Neuronal stem cell (in vitro differentiated cells): Measurements from ENCODE around the gene ST6GALNAC3.

Experiments used
- DNase-seq: peaks from one replicate; pipeline ENCODE4 v3.0.0-alpha.2; 2013; ENCODE audit warnings: low spot score
- H2AFZ ChIP-seq: one replicate; pipeline ENCODE4 v1.6.1; 2013; ENCODE audit warnings: mild to moderate bottlenecking, low read length, inconsistent platforms
- H2AK5ac ChIP-seq: 2 replicates; pipeline ENCODE4 v1.6.1; 2013; ENCODE audit warnings: low read depth, mild to moderate bottlenecking, inconsistent platforms, low read length, moderate library complexity, mixed read lengths
- H2BK120ac ChIP-seq: 2 replicates; pipeline ENCODE4 v1.6.1; 2013; ENCODE audit warnings: low read depth, mild to moderate bottlenecking, inconsistent platforms, low read length, moderate library complexity, mixed read lengths
- H2BK12ac ChIP-seq: one replicate; pipeline ENCODE4 v1.6.1; 2013; ENCODE audit warnings: low read length, inconsistent platforms
- H2BK15ac ChIP-seq: 2 replicates; pipeline ENCODE4 v1.6.1; 2013; ENCODE audit warnings: mild to moderate bottlenecking, low read length, inconsistent platforms, mixed read lengths
- H2BK5ac ChIP-seq: one replicate; pipeline ENCODE4 v1.6.1; 2013; ENCODE audit warnings: inconsistent platforms, mild to moderate bottlenecking, low read length, moderate library complexity
- H3K14ac ChIP-seq: one replicate; pipeline ENCODE4 v1.6.1; 2013; ENCODE audit warnings: low read length, inconsistent platforms
- H3K18ac ChIP-seq: 2 replicates; pipeline ENCODE4 v1.6.1; 2013; ENCODE audit warnings: low read length, inconsistent platforms
- H3K23ac ChIP-seq: 2 replicates; pipeline ENCODE4 v1.6.1; 2013; ENCODE audit warnings: low read depth, mild to moderate bottlenecking, mixed read lengths, low read length, inconsistent platforms; ENCODE audit not compliant: poor library complexity
- H3K27ac ChIP-seq: replicated peaks from 3 replicates; pipeline ENCODE4 v1.5.1; 2013; ENCODE audit warnings: low read length, inconsistent platforms
- H3K27me3 ChIP-seq, 3 experiments: 2 replicates each; pipeline ENCODE4 v1.6.1; 2013; ENCODE audit warnings: low read length in 3 of 3, mild to moderate bottlenecking in 2 of 3, inconsistent platforms in 1 of 3, low read depth in 1 of 3, mixed read lengths in 1 of 3, moderate library complexity in 1 of 3; ENCODE audit not compliant: control insufficient read depth in 3 of 3, insufficient read depth in 3 of 3
- H3K36me3 ChIP-seq, 2 donors: replicated peaks in 1 of 2; 2 replicates each; pipeline ENCODE4 v1.6.1; 2013; ENCODE audit warnings: low read length in 2 of 2; ENCODE audit not compliant: control insufficient read depth in 2 of 2, insufficient read depth in 2 of 2
- H3K4ac ChIP-seq: 2 replicates; pipeline ENCODE4 v1.6.1; 2013; ENCODE audit warnings: inconsistent platforms, mild to moderate bottlenecking, low read length, moderate library complexity
- H3K4me1 ChIP-seq, 2 donors: 1 replicate in 1 of 2; 2 replicates in 1 of 2; pipeline ENCODE4 v1.6.1; 2013; ENCODE audit warnings: low read length in 2 of 2, low read depth in 1 of 2; ENCODE audit not compliant: control insufficient read depth in 2 of 2, insufficient read depth in 1 of 2
- H3K4me2 ChIP-seq: one replicate; pipeline ENCODE4 v1.6.1; 2013; ENCODE audit warnings: mild to moderate bottlenecking, low read length, inconsistent platforms; ENCODE audit not compliant: insufficient read depth, poor library complexity, severe bottlenecking
- H3K4me3 ChIP-seq, 2 donors: 2 replicates each; pipeline ENCODE4 v1.5.1; 2013; ENCODE audit warnings: low read length in 2 of 2, mild to moderate bottlenecking in 2 of 2, inconsistent platforms in 1 of 2, moderate library complexity in 1 of 2
- H3K79me1 ChIP-seq: one replicate; pipeline ENCODE4 v1.6.1; 2013; ENCODE audit warnings: low read depth, mild to moderate bottlenecking, inconsistent platforms, low read length, moderate library complexity
- H3K9ac ChIP-seq: one replicate; pipeline ENCODE4 v1.6.1; 2013; ENCODE audit warnings: mild to moderate bottlenecking, low read depth, low read length, inconsistent platforms; ENCODE audit not compliant: poor library complexity
- H3K9me3 ChIP-seq, 2 donors: replicated peaks in 1 of 2; 2 replicates each; pipeline versions ENCODE3 to v1.6.1; 2013; ENCODE audit warnings: low read length in 2 of 2, mild to moderate bottlenecking in 2 of 2, inconsistent platforms in 1 of 2, low read depth in 1 of 2, mixed read lengths in 1 of 2, moderate library complexity in 1 of 2; ENCODE audit not compliant: control insufficient read depth in 2 of 2, insufficient read depth in 1 of 2
- H4K8ac ChIP-seq: one replicate; pipeline ENCODE4 v1.6.1; 2013; ENCODE audit warnings: low read depth, mild to moderate bottlenecking, inconsistent platforms, low read length, moderate library complexity
- H4K91ac ChIP-seq: one replicate; pipeline ENCODE4 v1.6.1; 2013; ENCODE audit warnings: low read length, low read depth, mild to moderate bottlenecking, inconsistent platforms; ENCODE audit not compliant: poor library complexity
- WGBS, 2 donors: extraction: QIAGEN DNeasy Blood & Tissue Kit; methylation state at CpG; one replicate each; pipeline ENCODE4 v1.1.7; 2013; ENCODE audit warnings: missing lambda C conversion rate in 2 of 2, mixed read lengths in 1 of 2; ENCODE audit not compliant: insufficient read length in 2 of 2, insufficient replicate concordance in 1 of 2; ENCODE audit errors: extremely low coverage in 2 of 2; 5-methylcytosine and 5-hydroxymethylcytosine counted together

Gene ST6GALNAC3

DNA sequence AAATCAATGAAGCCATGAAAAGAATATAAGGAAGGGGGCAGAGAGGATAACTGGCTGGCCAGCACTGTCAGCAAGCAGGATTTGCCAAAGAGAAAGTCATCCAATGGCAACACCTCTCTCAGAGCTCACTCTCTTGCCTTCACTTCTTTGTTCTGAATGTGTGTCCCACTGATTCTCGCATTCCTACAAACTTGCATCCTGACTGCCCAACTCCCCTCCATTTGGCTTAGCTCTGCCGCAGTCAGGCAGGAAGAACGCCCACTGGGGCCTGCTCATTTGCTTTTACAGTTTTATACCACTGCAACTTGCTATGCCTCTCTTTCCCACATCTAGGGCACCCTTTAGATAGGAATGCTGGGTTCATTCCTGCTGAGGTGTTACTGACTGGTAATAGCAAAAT is 428.6 kb downstream of the ST6GALNAC3 start:
- Histone ChIP-seq H3K9me3 (no peaks in the 10 kb centered on the region), H4K91ac (no peak overlapping the region), H3K27me3 (no peaks in the 10 kb centered on the region), H3K4me3 (no peak overlapping the region), H2BK15ac (no peak overlapping the region), H3K4ac (no peak overlapping the region), H3K79me1 (no peaks in the 10 kb centered on the region), H2AFZ (peak overlapping the region; percentile 13), H4K8ac (no peak overlapping the region), H3K9ac (no peak overlapping the region), H3K27ac (peak overlapping the region; percentile 53), H2BK5ac (no peak overlapping the region), H2BK12ac (no peak overlapping the region), H3K18ac (no peak overlapping the region), H3K4me2 (no peak overlapping the region), H3K4me1 (peaks cover 12 to 24% of the 10 kb centered on the region in 2 donors), H3K36me3 (no peaks in the 10 kb centered on the region), H2BK120ac (no peak overlapping the region), H3K23ac (no peak overlapping the region), H3K14ac (no peak overlapping the region), H2AK5ac (no peak overlapping the region)
- WGBS, 2 donors: no CpG with 5 or more reads among the region's 3 CpGs
- peak; percentile 36 for DNase-seq

DNA sequence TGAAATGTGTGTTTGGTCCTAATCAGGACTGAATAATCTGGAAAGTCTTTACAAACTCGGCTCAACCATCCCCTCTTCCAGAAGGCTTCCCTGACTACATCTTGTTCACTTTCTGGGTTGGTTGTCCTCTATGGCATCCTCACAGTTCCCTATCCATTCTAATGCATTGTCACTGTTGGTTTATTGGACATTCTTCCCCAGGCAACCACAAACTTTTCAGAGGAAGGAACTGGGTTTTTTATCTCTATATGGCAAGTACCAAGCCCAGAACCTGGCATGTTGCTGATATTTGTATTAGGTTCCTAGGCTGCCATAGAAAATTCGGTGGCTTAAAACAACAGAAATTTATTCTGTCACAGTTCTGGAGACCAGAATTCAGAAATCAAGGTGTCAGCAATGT is 429.2 kb downstream of the ST6GALNAC3 start:
- Histone ChIP-seq H3K27me3 (no peaks in the 10 kb centered on the region), H3K14ac (no peak overlapping the region), H3K23ac (no peak overlapping the region), H3K4me1 (peaks cover 12 to 24% of the 10 kb centered on the region in 2 donors), H2BK15ac (no peak overlapping the region), H3K36me3 (no peaks in the 10 kb centered on the region), H3K4me3 (no peak overlapping the region), H2BK5ac (no peak overlapping the region), H3K27ac (peak overlapping the region; percentile 53), H2BK120ac (no peak overlapping the region), H3K4ac (no peak overlapping the region), H2AFZ (no peak overlapping the region), H3K9me3 (no peaks in the 10 kb centered on the region), H4K8ac (no peak overlapping the region), H3K9ac (no peak overlapping the region), H3K18ac (no peak overlapping the region), H3K79me1 (no peaks in the 10 kb centered on the region), H3K4me2 (no peak overlapping the region), H2AK5ac (no peak overlapping the region), H2BK12ac (no peak overlapping the region), H4K91ac (no peak overlapping the region)
- no CpG with 5 or more reads among the region's 2 CpGs for WGBS, 2 donors
- DNase-seq: no peak

DNA sequence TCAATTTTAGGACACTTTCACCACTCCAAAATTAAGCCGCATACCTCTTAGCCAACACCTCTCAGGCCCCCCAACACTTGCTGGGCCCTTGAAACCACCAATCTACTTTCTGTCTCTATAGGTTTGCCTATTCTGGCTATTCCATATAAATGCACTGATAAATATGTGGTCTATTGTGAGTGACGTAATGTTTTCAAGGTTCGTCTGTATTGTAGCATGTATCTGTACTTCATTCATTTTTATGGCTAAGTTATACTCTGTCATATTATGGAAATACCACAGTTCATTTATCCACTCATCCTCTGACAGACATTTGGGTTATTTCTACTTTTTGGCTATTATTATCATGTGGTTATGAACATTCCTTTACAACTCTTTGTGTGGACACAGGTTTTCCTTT is 432.8 kb downstream of the ST6GALNAC3 start:
- Histone ChIP-seq H3K4me1 (peaks cover 10 to 18% of the 10 kb centered on the region in 2 donors), H2BK5ac (no peak overlapping the region), H3K27me3 (no peaks in the 10 kb centered on the region), H4K8ac (no peak overlapping the region), H3K36me3 (no peaks in the 10 kb centered on the region), H3K9ac (no peak overlapping the region), H3K79me1 (no peaks in the 10 kb centered on the region), H3K23ac (no peak overlapping the region), H3K4me3 (no peak overlapping the region), H3K9me3 (peaks cover 0 to 5% of the 10 kb centered on the region in 2 donors), H3K4ac (no peak overlapping the region), H3K14ac (no peak overlapping the region), H2BK12ac (no peak overlapping the region), H2BK120ac (no peak overlapping the region), H3K27ac (no peak overlapping the region), H2AK5ac (no peak overlapping the region), H2AFZ (no peak overlapping the region), H4K91ac (no peak overlapping the region), H3K18ac (no peak overlapping the region), H3K4me2 (no peak overlapping the region), H2BK15ac (no peak overlapping the region)
- no peak for DNase-seq
- WGBS, 2 donors: no CpG with 5 or more reads among the region's 3 CpGs

DNA sequence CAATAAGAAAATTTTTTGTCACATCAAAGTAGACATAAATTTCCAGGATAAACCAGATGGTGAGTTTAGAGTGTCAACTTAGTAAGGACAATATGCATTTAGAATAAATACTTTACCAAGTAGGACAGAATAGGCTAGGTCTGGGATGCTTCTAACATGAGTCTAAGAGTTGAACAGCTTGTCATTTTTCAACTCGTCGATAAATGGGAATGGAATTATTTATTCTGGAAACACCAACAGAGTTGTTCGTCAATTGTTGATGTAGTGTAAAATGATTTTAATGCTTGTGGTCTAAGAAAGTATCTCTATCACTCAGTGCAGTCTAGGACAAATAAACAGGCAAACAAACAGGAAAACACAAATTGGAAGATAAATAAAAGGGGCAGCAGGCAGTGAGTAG is 434.3 kb downstream of the ST6GALNAC3 start:
- H3K4ac ChIP-seq: no peak overlapping the region
- no peak overlapping the region for H2BK5ac ChIP-seq
- H3K14ac ChIP-seq: no peak overlapping the region
- WGBS, 2 donors: no CpG with 5 or more reads among the region's 3 CpGs
- no peak overlapping the region for H3K27ac ChIP-seq
- no peak overlapping the region for H2BK15ac ChIP-seq
- H2AK5ac ChIP-seq: no peak overlapping the region
- H3K9ac ChIP-seq: no peak overlapping the region
- H3K79me1 ChIP-seq: no peaks in the 10 kb centered on the region
- no peaks in the 10 kb centered on the region for H3K36me3 ChIP-seq
- no peak overlapping the region for H2BK12ac ChIP-seq
- H3K18ac ChIP-seq: no peak overlapping the region
- no peak overlapping the region for H3K23ac ChIP-seq
- H2BK120ac ChIP-seq: no peak overlapping the region
- H3K9me3 ChIP-seq: peaks cover 0 to 8% of the 10 kb centered on the region in 2 donors
- peaks cover 5 to 10% of the 10 kb centered on the region in 2 donors for H3K4me1 ChIP-seq
- no peak overlapping the region for H3K4me3 ChIP-seq
- no peak for DNase-seq
- no peak overlapping the region for H3K4me2 ChIP-seq
- no peaks in the 10 kb centered on the region for H3K27me3 ChIP-seq
- no peak overlapping the region for H4K8ac ChIP-seq
- no peak overlapping the region for H4K91ac ChIP-seq
- no peak overlapping the region for H2AFZ ChIP-seq
